Neutrophil (primary cell): ENCODE measurements around the gene CBX3.
"Not testable (repeated sequence)": the region's sequence is repeated elsewhere in the genome, so short reads cannot be mapped to it uniquely, and the experiment has no call there.

Experiments
- H3K27ac ChIP-seq: fragments of 200-600 bp; sonication (generic); 2 replicates; pipeline ENCODE4 v1.5.1; 2016; ENCODE audit warnings: mild to moderate bottlenecking, moderate library complexity
- H3K27me3 ChIP-seq: fragments of 200-600 bp; sonication (generic); 2 replicates; pipeline ENCODE4 v1.6.0; 2016; ENCODE audit warnings: mild to moderate bottlenecking
- H3K36me3 ChIP-seq: fragments of 200-600 bp; sonication (generic); 2 replicates; pipeline ENCODE4 v1.5.1; 2017
- H3K4me1 ChIP-seq, 2 experiments: fragments of 200-600 bp in 1 of 2; sonication (generic) in 1 of 2; 1 replicate in 1 of 2; 2 replicates in 1 of 2; pipeline versions ENCODE4 v1.5.1 to v1.6.1; 2013 to 2016; ENCODE audit warnings: low read depth in 1 of 2, low read length in 1 of 2, mild to moderate bottlenecking in 1 of 2, moderate library complexity in 1 of 2; ENCODE audit not compliant: control insufficient read depth in 1 of 2, insufficient read depth in 1 of 2
- H3K4me3 ChIP-seq, 2 experiments: fragments of 200-600 bp in 1 of 2; sonication (generic) in 1 of 2; 1 replicate in 1 of 2; 2 replicates in 1 of 2; pipeline ENCODE4 v1.5.1; 2013 to 2016; ENCODE audit warnings: low read depth in 1 of 2, low read length in 1 of 2, mild to moderate bottlenecking in 1 of 2, moderate library complexity in 1 of 2
- H3K9me3 ChIP-seq: fragments of 200-600 bp; sonication (generic); 2 replicates; pipeline ENCODE4 v1.5.1; 2016
- TF ChIP-seq, protein P1 (sequence below): fragments of 200-600 bp; sonication (generic); IDR thresholded peaks from 2 replicates; pipeline ENCODE4 v1.5.1; 2016; ENCODE audit warnings: antibody characterized with exemption

Gene CBX3

DNA sequence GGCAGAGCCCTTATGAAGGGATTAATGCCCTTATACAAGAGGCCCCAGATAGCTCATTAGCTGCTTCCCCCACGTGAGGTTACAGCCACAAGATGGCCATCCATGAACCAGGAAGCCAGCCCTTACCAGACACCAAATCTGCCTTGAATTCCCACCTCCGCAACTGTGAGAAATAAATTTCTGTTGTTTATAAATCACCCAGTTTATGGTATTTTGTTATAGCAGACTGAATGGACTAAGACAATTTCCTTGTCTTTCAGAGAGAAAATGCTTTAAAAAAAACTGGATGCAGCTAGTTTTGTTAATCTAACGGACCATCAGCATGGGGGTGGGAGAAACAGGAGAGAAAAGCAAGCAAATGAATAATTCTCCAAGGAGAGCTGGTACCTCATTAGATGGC, 36.5 kb downstream of the CBX3 start:
- Histone ChIP-seq H3K4me3 (no peak overlapping the region), H3K36me3 (no peaks in the 10 kb centered on the region), H3K4me1 (peaks cover 0 to 13% of the 10 kb centered on the region in 2 experiments), H3K9me3 (no peaks in the 10 kb centered on the region), H3K27ac (no peak overlapping the region), H3K27me3 (no peaks in the 10 kb centered on the region)
- TF ChIP-seq, protein P1, sequence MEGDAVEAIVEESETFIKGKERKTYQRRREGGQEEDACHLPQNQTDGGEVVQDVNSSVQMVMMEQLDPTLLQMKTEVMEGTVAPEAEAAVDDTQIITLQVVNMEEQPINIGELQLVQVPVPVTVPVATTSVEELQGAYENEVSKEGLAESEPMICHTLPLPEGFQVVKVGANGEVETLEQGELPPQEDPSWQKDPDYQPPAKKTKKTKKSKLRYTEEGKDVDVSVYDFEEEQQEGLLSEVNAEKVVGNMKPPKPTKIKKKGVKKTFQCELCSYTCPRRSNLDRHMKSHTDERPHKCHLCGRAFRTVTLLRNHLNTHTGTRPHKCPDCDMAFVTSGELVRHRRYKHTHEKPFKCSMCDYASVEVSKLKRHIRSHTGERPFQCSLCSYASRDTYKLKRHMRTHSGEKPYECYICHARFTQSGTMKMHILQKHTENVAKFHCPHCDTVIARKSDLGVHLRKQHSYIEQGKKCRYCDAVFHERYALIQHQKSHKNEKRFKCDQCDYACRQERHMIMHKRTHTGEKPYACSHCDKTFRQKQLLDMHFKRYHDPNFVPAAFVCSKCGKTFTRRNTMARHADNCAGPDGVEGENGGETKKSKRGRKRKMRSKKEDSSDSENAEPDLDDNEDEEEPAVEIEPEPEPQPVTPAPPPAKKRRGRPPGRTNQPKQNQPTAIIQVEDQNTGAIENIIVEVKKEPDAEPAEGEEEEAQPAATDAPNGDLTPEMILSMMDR = no peak

DNA sequence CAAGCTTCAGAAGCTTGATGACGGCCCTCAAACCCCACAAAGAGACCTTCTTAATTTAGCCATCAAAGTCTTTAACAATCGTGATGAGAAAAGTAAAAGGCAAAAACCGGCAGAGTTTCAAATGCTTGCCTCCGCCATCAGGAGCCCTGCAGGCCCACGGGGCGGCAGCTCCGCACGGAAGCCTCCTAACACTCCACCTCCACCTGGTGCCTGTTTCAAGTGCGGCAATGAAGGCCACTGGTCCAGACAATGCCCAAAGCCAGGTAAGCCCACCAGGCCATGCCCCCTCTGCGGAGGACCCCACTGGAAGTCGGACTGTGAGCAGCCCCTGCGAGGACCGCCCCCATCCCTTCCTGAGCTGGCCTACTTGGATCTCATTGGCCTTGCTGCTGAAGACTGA, 43.6 kb downstream of the CBX3 start:
- no peak overlapping the region for H3K4me3 ChIP-seq
- no peaks in the 10 kb centered on the region for H3K4me1 ChIP-seq
- no peak overlapping the region for H3K27ac ChIP-seq
- no peaks in the 10 kb centered on the region for H3K9me3 ChIP-seq
- TF ChIP-seq, protein P1 = no peak
- H3K27me3 ChIP-seq = no peaks in the 10 kb centered on the region
- H3K36me3 ChIP-seq = no peaks in the 10 kb centered on the region

DNA sequence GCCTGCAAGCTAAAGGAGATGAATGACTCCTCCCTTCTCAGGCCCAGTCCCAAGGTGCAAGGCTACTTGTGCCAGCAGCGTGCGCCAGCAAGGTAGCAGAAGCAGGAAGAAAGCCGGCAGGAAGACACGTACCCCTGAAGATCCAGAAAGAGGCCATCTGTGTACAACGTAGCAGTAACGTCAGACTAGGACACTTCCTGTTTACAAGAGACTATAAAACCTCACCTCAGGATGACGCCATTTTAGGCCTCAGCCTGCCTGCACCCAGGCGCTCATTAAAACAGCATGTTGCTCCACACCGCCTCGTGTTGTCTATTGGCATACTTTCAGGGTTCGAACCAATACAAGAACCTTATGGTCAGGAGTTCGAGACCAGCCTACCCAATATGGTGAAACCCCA, 48.7 kb downstream of the CBX3 start:
- TF ChIP-seq, protein P1 = no peak
- H3K4me1 ChIP-seq = no peaks in the 10 kb centered on the region
- H3K36me3 ChIP-seq = no peaks in the 10 kb centered on the region
- H3K27me3 ChIP-seq = no peaks in the 10 kb centered on the region
- no peak overlapping the region for H3K4me3 ChIP-seq
- no peaks in the 10 kb centered on the region for H3K9me3 ChIP-seq
- no peak overlapping the region for H3K27ac ChIP-seq

DNA sequence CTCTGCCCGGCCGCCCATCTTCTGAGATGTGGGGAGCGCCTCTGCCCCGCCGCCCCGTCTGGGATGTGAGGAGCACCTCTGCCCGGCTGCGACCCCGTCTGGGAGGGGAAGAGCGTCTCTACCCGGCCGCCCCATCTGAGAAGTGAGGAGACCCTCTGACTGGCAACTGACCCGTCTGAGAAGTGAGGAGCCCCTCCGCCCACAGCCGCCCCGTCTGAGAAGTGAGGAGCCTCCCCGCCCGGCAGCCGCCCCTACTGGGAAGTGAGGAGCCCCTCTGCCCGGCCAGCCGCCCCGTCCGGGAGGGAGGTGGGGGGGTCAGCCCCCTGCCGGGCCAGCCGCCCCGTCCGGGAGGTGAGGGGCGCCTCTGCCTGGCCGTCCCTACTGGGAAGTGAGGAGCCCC, 60.3 kb downstream of the CBX3 start:
- H3K4me1 ChIP-seq, H3K36me3 ChIP-seq, H3K27me3 ChIP-seq, H3K27ac ChIP-seq, H3K4me3 ChIP-seq, H3K9me3 ChIP-seq: not testable (repeated sequence)
